Gastroesophageal sphincter (tissue), 3 donors: Measurements from ENCODE around the gene CST7.

ENCODE experiments used
- POLR2A ChIP-seq, 2 donors: fragments of 450-650 bp; IDR thresholded peaks; one replicate each; pipeline ENCODE4 v1.6.1; 2017; ENCODE audit warnings: antibody characterized with exemption in 2 of 2, mild to moderate bottlenecking in 2 of 2, moderate library complexity in 1 of 2
- POLR2AphosphoS5 ChIP-seq: sonication (generic); formaldehyde crosslinking; IDR thresholded peaks from one replicate; pipeline ENCODE4 v1.6.1; 2017; ENCODE audit warnings: antibody characterized with exemption
- TF ChIP-seq, protein P1 (sequence below), 4 experiments: fragments of 200-600 bp in 2 of 4; fragments of 450-650 bp in 2 of 4; sonication (generic) in 1 of 4; IDR thresholded peaks; one replicate each; pipeline ENCODE4 v1.5.1; 2017 to 2019; ENCODE audit warnings: antibody characterized with exemption in 4 of 4, mild to moderate bottlenecking in 2 of 4, moderate library complexity in 2 of 4

DNA sequence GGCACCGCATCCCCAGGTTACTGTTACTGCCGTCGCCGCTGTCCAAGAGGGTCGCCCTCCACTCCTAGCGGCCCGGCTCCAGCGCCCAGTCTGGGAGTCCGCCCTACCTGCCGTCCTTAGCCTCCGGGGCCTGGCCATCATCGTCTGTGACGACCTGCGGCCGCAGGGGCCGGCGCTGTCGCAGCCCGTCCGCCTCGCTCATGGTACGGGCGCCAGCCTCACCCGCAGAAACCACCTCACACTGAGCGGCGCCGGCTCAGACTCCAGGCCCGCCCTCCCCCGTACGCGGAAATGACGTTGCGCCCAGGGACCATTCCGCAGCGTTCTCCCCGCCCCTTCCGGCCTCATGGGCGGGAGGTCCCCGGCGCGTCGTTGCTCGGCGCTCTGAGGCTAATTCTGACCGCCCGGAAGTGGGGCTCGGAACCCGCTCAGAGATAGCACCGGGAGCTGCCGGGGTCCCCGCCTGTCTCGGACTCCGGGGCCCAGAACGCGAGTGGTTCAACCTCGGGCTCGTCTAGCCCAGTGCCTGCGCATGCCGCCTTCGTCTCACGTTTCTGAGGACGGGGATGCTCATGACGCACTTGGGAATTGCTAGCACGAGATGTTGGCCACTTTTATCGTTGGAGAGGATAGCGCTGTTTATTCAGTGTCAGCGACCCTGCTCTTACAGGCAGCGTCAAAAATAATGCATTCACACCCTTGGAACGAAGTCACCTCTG, 43.6 kb downstream of the CST7 start, which contains the start of gene APMAP:
- TF ChIP-seq, protein P1, sequence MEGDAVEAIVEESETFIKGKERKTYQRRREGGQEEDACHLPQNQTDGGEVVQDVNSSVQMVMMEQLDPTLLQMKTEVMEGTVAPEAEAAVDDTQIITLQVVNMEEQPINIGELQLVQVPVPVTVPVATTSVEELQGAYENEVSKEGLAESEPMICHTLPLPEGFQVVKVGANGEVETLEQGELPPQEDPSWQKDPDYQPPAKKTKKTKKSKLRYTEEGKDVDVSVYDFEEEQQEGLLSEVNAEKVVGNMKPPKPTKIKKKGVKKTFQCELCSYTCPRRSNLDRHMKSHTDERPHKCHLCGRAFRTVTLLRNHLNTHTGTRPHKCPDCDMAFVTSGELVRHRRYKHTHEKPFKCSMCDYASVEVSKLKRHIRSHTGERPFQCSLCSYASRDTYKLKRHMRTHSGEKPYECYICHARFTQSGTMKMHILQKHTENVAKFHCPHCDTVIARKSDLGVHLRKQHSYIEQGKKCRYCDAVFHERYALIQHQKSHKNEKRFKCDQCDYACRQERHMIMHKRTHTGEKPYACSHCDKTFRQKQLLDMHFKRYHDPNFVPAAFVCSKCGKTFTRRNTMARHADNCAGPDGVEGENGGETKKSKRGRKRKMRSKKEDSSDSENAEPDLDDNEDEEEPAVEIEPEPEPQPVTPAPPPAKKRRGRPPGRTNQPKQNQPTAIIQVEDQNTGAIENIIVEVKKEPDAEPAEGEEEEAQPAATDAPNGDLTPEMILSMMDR (IDR thresholded peaks at IDR 0.05): peak in 1 of 4 experiments; percentile 12
- TF ChIP-seq POLR2AphosphoS5 (peak; percentile 97), POLR2A (IDR thresholded peaks at IDR 0.05) (peak; percentile 96 to 97)
